NCI-H2107 (cell line): ENCODE measurements around the gene BTG2.

ENCODE experiments used
- DNase-seq: peaks from one replicate; lab custom pipeline; 2025; lab: John Stamatoyannopoulos, UW

Gene BTG2

GRCh38 chr1:203276916-203277545, 28.3 kb upstream of the BTG2 start:
- no peak for DNase-seq

- no peak for DNase-seq
Measured at GRCh38 chr1:203278082-203278884, 27.0 kb upstream of the BTG2 start.

GRCh38 chr1:203278885-203279406, 26.4 kb upstream of the BTG2 start:
- no peak for DNase-seq

GRCh38 chr1:203280061-203280460, 25.3 kb upstream of the BTG2 start:
- no peak for DNase-seq

GRCh38 chr1:203281033-203281432, 24.3 kb upstream of the BTG2 start:
- DNase-seq: no peak

GRCh38 chr1:203281851-203282661, 23.3 kb upstream of the BTG2 start:
- DNase-seq: no peak

- DNase-seq: no peak
Measured at GRCh38 chr1:203282720-203283542, 22.4 kb upstream of the BTG2 start.

GRCh38 chr1:203283597-203283996, 21.7 kb upstream of the BTG2 start:
- DNase-seq: no peak

- no peak for DNase-seq
Measured at GRCh38 chr1:203284411-203285123, 20.8 kb upstream of the BTG2 start.

- no peak for DNase-seq
Measured at GRCh38 chr1:203286161-203286984, 18.9 kb upstream of the BTG2 start.

- no peak for DNase-seq
Measured at GRCh38 chr1:203287109-203287893, 18.0 kb upstream of the BTG2 start.

GRCh38 chr1:203287898-203288297, 17.4 kb upstream of the BTG2 start:
- DNase-seq: no peak

GRCh38 chr1:203288400-203288799, 16.9 kb upstream of the BTG2 start:
- DNase-seq: no peak

- no peak for DNase-seq
Measured at GRCh38 chr1:203289281-203289981, 15.9 kb upstream of the BTG2 start.

- no peak for DNase-seq
Measured at GRCh38 chr1:203289982-203290260, 15.4 kb upstream of the BTG2 start.

- peak; percentile 94 for DNase-seq
Measured at GRCh38 chr1:203290261-203291089, 14.8 kb upstream of the BTG2 start.

GRCh38 chr1:203291201-203292096, 13.9 kb upstream of the BTG2 start:
- no peak for DNase-seq
